Measurements from ENCODE around the gene PCBD2.

DNA sequence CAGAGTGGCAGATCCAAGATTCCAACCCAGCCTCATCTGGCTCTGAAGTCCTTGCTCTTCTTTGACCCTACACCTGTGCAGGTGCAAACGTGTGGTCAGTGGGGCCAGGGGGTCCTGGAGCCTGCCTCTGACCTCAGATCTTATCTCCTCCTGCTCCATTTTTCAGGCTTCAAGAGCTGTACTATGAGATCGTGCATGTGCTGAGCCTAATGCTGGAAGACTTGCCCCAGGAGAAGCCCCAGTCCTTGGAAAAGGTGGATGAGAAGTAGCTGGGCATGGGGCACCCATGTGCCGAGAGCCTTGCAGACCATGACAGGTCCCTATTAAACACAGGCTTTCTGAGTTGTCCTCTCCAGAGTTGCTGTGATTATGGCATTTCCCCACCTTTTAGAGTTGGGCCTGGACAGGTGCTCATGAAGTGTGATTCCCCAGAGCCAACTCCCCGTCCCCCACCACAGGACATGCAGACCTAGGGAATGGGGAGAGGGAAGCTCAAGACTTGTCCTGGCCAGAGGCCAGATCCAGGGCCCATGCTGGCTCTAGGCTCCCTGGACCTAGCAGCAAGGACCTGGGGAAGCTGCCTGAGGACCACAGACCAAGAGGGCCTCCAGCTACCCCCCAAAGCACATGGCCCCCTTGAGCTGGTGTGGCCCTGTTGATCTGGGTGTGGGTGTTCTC, 106.6 kb downstream of the PCBD2 start:
- TF ChIP-seq, protein P1, sequence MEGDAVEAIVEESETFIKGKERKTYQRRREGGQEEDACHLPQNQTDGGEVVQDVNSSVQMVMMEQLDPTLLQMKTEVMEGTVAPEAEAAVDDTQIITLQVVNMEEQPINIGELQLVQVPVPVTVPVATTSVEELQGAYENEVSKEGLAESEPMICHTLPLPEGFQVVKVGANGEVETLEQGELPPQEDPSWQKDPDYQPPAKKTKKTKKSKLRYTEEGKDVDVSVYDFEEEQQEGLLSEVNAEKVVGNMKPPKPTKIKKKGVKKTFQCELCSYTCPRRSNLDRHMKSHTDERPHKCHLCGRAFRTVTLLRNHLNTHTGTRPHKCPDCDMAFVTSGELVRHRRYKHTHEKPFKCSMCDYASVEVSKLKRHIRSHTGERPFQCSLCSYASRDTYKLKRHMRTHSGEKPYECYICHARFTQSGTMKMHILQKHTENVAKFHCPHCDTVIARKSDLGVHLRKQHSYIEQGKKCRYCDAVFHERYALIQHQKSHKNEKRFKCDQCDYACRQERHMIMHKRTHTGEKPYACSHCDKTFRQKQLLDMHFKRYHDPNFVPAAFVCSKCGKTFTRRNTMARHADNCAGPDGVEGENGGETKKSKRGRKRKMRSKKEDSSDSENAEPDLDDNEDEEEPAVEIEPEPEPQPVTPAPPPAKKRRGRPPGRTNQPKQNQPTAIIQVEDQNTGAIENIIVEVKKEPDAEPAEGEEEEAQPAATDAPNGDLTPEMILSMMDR (IDR thresholded peaks at IDR 0.05; ENCODE audit: low read length): no peak
- no peak for TF ChIP-seq EZH2 (IDR thresholded peaks at IDR 0.05; ENCODE audit: borderline replicate concordance, low read length)
